Measurements from ENCODE around the gene LGI2.

Gene LGI2

DNA sequence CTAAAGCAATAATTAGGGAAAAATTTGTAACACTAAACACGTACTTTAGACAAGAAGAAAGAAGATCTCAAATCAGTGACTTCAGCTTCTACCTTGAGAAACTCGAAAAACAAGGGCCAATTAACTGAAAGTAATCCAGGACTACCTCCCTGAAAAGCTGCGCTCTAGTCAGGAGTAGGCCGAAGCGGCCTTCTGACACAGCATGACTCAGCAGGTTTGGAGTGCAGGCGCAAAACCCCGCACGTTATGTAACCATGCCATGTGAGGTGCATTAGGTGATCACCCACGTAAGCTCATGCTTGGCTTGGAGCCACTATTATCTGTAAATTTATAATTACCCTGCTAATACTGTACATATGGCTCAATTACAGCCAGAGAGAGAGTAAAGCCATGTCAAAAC is 65.1 kb downstream of the LGI2 start:
- no peak for DNase-seq

DNA sequence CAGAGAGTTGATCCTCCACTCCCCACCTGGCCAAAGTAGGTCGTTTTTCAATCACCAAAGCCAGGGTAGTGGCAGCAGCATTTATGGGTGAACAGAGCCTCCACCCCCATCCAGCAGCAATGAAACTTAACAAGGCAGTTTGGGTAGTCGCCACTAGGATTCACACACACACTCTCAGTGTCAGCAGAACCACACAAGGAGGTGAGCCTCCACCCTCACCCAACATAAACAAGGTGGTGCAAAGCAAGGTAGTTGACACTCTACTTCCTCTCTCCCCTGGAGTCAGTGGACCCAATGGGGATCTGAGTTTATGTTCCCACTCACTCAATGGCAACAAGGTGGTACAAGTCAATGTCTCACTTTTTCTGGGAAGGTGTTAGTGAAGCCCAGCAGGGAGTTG is 67.5 kb downstream of the LGI2 start:
- no peak for DNase-seq

DNA sequence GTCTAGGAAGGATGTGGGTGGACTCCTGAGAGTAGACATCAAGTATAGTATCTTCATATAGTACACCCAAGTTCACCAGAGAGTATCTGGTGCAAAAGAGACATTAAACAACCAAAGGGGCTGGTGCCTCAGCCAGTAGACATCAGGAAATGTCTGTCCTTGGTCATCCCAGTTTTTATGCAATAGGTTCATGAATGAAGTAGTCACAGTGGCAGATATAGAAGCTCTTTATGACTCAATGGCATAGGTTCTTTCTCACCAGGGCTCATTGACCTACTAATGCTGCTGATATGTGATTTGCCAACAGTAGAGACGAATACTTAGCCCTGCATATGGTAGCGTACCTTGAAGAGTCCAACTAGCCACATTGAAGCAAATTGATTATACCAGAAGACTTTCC is 72.9 kb downstream of the LGI2 start:
- DNase-seq, result no peak

DNA sequence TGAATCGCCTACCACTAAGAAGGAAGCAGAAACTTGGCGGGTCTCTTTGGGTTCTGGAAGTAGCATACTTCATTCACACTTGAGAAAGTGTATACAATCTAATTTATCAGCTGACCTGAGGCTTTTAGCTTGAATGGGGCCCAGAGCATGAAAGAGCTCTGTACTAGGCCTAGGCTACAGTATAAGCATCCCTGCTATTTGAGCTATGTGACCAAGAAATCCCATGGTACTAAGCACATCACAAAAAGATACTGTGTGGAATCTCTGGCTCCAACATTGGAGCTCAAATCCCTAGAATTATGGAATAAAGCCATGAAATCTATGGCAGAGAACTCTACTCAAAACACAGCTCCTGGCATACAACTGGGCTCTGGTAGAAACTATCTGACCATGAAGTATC is 74.0 kb downstream of the LGI2 start:
- no peak for DNase-seq

DNA sequence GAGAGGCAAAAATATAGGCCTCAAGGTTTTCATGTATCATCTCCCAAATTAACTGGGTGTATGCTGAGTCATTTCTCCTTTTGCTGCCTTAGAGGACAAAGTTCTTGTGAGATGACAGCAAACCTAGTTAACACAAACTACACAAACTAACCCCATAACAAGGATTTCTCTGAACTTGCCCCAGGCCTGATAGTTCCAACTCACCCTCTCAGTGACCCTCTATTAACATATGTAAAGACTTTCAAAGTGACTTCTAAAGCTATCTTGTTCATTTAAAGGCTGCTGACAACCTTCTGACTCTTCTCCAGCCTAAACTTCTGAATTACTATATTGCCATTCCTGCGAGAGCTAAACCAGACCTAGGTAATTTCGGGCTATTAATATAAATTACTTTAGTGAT is 74.7 kb downstream of the LGI2 start:
- DNase-seq, result no peak

DNA sequence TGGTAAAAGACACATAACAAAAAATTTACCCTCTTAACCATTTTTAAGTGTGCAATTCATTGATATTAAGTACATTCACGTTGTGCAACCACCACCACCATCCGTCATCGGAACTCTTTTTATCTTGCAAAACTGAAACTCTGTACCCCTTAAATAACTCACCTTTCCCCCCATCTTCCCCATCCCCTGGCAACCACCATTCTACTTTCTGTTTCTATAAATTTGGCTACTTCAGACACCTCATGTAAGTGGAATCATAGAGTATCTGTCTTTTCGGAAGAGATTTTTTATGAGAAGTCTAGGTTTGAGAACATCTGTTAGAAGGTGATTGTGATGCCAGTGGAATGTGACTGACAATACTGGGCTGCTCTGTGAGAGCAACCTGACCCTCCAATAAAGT is 78.1 kb downstream of the LGI2 start:
- no peak for DNase-seq

DNA sequence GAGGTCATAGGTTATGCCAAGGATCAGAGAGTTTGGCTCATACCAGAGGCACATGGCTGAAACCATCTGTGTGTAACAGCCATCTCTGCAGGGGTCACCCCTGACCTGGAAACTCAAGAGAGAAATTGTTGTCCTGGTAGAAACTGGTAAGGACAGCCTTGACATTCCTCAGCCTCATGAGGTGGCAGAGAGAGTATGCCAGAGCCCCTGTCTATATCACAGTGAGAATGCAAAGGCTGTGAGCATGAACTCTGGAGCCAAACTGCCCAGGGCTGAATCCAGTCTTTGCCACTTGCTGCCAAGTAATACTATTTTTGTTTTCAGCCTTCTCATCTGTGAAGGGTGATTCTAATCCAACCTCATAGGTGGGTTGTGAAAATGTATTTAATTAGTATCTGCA is 80.8 kb downstream of the LGI2 start:
- DNase-seq, result no peak

All from activated CD4-positive, alpha-beta T cell treated with anti-CD3 and anti-CD28 coated beads, Interleukin-2, amount 50 U/mL, for 48 hours (primary cell).